Suprapubic skin (tissue), 3 donors: ENCODE data around the gene GPR89A.
"Not testable (repeated sequence)": the region's sequence is repeated elsewhere in the genome, so short reads cannot be mapped to it uniquely, and the experiment has no call there.

Experiments used
- CTCF ChIP-seq, 2 donors: fragments of 200-600 bp in 1 of 2; fragments of 450-650 bp in 1 of 2; sonication (generic) in 1 of 2; IDR thresholded peaks; one replicate each; pipeline ENCODE4 v1.5.1; 2016 to 2019; ENCODE audit warnings: antibody characterized with exemption in 2 of 2, mild to moderate bottlenecking in 1 of 2, moderate library complexity in 1 of 2
- POLR2A ChIP-seq, 2 donors: fragments of 450-650 bp; IDR thresholded peaks; one replicate each; pipeline ENCODE4 v1.6.1; 2017; ENCODE audit warnings: antibody characterized with exemption in 2 of 2, mild to moderate bottlenecking in 2 of 2, moderate library complexity in 2 of 2

DNA sequence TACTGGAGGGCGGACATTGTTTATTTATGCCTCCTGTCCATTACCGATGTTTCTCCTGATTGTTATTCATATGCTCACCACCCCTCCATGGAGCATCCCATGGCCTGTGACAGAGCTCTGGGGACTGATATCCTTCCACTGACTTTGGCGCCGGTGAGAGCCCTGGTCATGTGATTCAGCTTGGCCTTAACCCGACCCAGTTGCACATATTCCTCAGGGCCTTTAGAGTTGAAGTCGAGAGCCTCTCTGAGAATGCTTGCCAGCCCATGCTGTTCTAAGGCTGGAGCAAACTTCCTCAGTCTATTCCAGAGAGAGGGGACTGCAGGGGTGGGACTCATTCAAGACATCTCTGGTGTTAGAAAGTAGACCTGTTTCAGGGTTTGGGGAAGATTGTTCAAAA is 11.6 kb upstream of the GPR89A start:
- not testable (repeated sequence) for TF ChIP-seq CTCF, POLR2A (IDR thresholded peaks at IDR 0.05)
